Astrocyte of the hippocampus (primary cell): ENCODE data around the gene ABTB2.
"Not testable (repeated sequence)": the region's sequence is repeated elsewhere in the genome, so short reads cannot be mapped to it uniquely, and the experiment has no call there.

ENCODE experiments used
- DNase-seq: peaks from one replicate; pipeline ENCODE4 v3.0.0; 2011; ENCODE audit warnings: low read depth, low spot score

Gene ABTB2

GRCh38 chr11:34239465-34240149, 118.2 kb downstream of the ABTB2 start:
- DNase-seq: no peak

- no peak for DNase-seq
Measured at GRCh38 chr11:34238966-34239365, 118.8 kb downstream of the ABTB2 start.

GRCh38 chr11:34238533-34238932, 119.3 kb downstream of the ABTB2 start:
- no peak for DNase-seq

- DNase-seq: no peak
Measured at GRCh38 chr11:34236572-34236971, 121.2 kb downstream of the ABTB2 start.

GRCh38 chr11:34235591-34236071, 122.2 kb downstream of the ABTB2 start:
- no peak for DNase-seq

GRCh38 chr11:34235189-34235588, 122.6 kb downstream of the ABTB2 start:
- no peak for DNase-seq

- peak; percentile 76 for DNase-seq
Measured at GRCh38 chr11:34234086-34234740, 123.6 kb downstream of the ABTB2 start.

GRCh38 chr11:34233215-34233614, 124.6 kb downstream of the ABTB2 start:
- DNase-seq: no peak

GRCh38 chr11:34232807-34233206, 125.0 kb downstream of the ABTB2 start:
- no peak for DNase-seq

- no peak for DNase-seq
Measured at GRCh38 chr11:34226210-34226609, 131.6 kb downstream of the ABTB2 start.

GRCh38 chr11:34225091-34225490, 132.7 kb downstream of the ABTB2 start:
- DNase-seq: no peak

GRCh38 chr11:34224434-34224966, 133.3 kb downstream of the ABTB2 start:
- DNase-seq: no peak

- no peak for DNase-seq
Measured at GRCh38 chr11:34223907-34224306, 133.9 kb downstream of the ABTB2 start.

GRCh38 chr11:34223021-34223813, 134.6 kb downstream of the ABTB2 start:
- peak; percentile 89 for DNase-seq

- DNase-seq: no peak
Measured at GRCh38 chr11:34222030-34222429, 135.8 kb downstream of the ABTB2 start.

- no peak for DNase-seq
Measured at GRCh38 chr11:34219941-34220370, 137.9 kb downstream of the ABTB2 start.

- no peak for DNase-seq
Measured at GRCh38 chr11:34219279-34219678, 138.5 kb downstream of the ABTB2 start.

GRCh38 chr11:34218756-34219155, 139.1 kb downstream of the ABTB2 start:
- not testable (repeated sequence) for DNase-seq

GRCh38 chr11:34218067-34218466, 139.7 kb downstream of the ABTB2 start:
- no peak for DNase-seq

GRCh38 chr11:34216706-34217105, 141.1 kb downstream of the ABTB2 start:
- no peak for DNase-seq

- DNase-seq: no peak
Measured at GRCh38 chr11:34215806-34216453, 141.9 kb downstream of the ABTB2 start.
